ENCODE results near the gene SLC2A1. TPM values are rescaled to one million over a fixed set of nuclear protein-coding genes. Genes with fewer than 3 reads are reported as not detected.

Gene SLC2A1
- total and polyA plus RNA-seq, 9 of the 15 experiments (the other 6 are each of a cell fraction or from before 2014, with no cell fraction given), result 12.6 to 153 (median 48.0) TPM

- peak; percentile 16; the same call in 1 of the 2 replicates for TF ChIP-seq STAT6 (CRISPR knock-in tag; IDR thresholded peaks at IDR 0.05)
- TF ChIP-seq HCFC1 (IDR thresholded peaks at IDR 0.05; ENCODE audit: low read depth, low read length), result 0 out of 2 replicates have a peak, but pooled peaks have one; percentile 27
- TF ChIP-seq ZNF253 (CRISPR knock-in tag; conservative IDR thresholded peaks at IDR 0.05), result no peak
- TF ChIP-seq HMG20B (CRISPR knock-in tag; IDR thresholded peaks at IDR 0.05), result no peak
- TF ChIP-seq HNRNPH1 (optimal IDR thresholded peaks at IDR 0.05; ENCODE audit: low read depth, low read length), result no peak
- TF ChIP-seq ZFX (CRISPR knock-in tag; IDR thresholded peaks at IDR 0.05), result no peak
- TF ChIP-seq ATF6 (CRISPR knock-in tag; IDR thresholded peaks at IDR 0.05), result no peak
- TF ChIP-seq TOE1 (IDR thresholded peaks at IDR 0.05; ENCODE audit: borderline replicate concordance), result 0 out of 2 replicates have a peak, but pooled peaks have one; percentile 61
- TF ChIP-seq TOE1 (CRISPR knock-in tag; IDR thresholded peaks at IDR 0.05; ENCODE audit: borderline replicate concordance, low read depth), result peak; percentile 91; the same call in 1 of the 2 replicates
- TF ChIP-seq KLF6 (CRISPR knock-in tag; IDR thresholded peaks at IDR 0.05; ENCODE audit: borderline replicate concordance), result no peak; the same call in 1 of the 2 replicates
- TF ChIP-seq ZNF143 (CRISPR knock-in tag; IDR thresholded peaks at IDR 0.05), result no peak
- no peak for TF ChIP-seq TFE3 (CRISPR knock-in tag; IDR thresholded peaks at IDR 0.05)
- TF ChIP-seq PTRF (tag; IDR thresholded peaks at IDR 0.05), result no peak
- TF ChIP-seq SIRT6 (IDR thresholded peaks at IDR 0.05; ENCODE audit: low read depth, low read length), result no peak
- TF ChIP-seq ZNF668 (CRISPR knock-in tag; IDR thresholded peaks at IDR 0.05), result peak; percentile 59; the same call in 1 of the 2 replicates
- no peak for TF ChIP-seq ZC3H4 (CRISPR knock-in tag; IDR thresholded peaks at IDR 0.05; ENCODE audit: borderline replicate concordance)
- peak; percentile 94 for TF ChIP-seq SMARCC2 (IDR thresholded peaks at IDR 0.05; ENCODE audit: low read depth)
- TF ChIP-seq TSHZ1 (CRISPR knock-in tag; IDR thresholded peaks at IDR 0.05), result no peak
Measured at GRCh38 chr1:42963378-42964043, 4.8 kb upstream of the SLC2A1 start (continued).
